Omental fat pad (tissue), 4 donors: ENCODE data around the gene LIN9. TPM values are rescaled to one million over a fixed set of nuclear protein-coding genes. Genes with fewer than 3 reads are reported as not detected.
"Not testable (repeated sequence)": the region's sequence is repeated elsewhere in the genome, so short reads cannot be mapped to it uniquely, and the experiment has no call there.

Source experiments
- ATAC-seq: fragments of 150-250 bp; one replicate; pipeline ENCODE4 v1.9.1; 2016; ENCODE audit warnings: mild to moderate bottlenecking, moderate library complexity; ENCODE audit not compliant: low FRiP score
- DNase-seq: peaks from one replicate; pipeline ENCODE4 v3.0.0-alpha.2; 2019; ENCODE audit warnings: low spot score
- CTCF ChIP-seq, 3 donors: fragments of 450-650 bp; IDR thresholded peaks; one replicate each; pipeline ENCODE4 v1.5.1; 2016 to 2017; ENCODE audit warnings: antibody characterized with exemption in 3 of 3, mild to moderate bottlenecking in 3 of 3, moderate library complexity in 2 of 3
- total RNA-seq, 4 donors: library from RNA; depleted of rRNA; stranded (reverse); fragments of >200 nt; gene quantifications; one replicate each; pipeline ENCODE4 v1.1.0, GENCODE V29; 2016

The LIN9 gene
- total RNA-seq, 4 donors from 2014 or later = 1.6 to 6.0 (median 2.3) TPM

DNA sequence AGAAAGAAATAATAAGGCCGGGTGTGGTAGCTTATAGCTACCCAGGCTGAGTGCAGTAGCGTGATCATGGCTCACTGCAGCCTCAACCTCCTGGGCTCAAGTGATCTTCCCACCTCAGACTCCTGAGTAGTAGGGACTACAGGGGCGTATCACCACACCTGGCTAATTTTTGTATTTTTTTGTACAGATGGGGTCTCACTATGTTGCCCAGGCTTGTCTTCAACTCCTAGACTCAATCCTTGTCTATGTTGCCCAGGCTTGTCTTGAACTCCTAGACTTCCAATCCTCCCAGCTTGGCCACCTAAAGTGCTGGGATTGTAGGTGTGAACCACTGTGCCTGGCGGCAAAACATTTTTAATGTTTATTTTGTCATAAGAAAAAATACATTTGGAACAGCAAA lies 55.0 kb downstream of the LIN9 start:
- no peak for TF ChIP-seq CTCF (IDR thresholded peaks at IDR 0.05)
- no peak for ATAC-seq
- DNase-seq = no peak

DNA sequence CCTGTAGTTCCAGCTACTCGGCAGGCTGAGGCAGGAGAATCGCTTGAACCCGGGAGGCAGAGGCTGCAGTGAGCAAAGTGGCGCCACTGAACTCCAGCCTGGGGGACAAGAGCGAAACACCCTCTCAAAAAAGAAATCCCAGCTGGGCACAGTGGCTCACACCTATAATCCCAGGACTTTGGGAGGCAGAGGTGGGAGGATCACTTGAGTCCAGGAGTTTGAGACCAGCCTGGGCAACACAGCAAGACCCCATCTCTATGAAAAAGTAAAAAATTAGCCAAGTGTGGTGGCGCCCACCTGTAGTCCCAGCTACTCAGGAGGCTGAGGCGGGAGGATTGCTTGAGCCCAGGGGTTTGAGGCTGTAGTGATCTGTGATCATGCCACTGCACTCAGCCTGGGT lies 56.1 kb downstream of the LIN9 start:
- ATAC-seq, DNase-seq: not testable (repeated sequence)

DNA sequence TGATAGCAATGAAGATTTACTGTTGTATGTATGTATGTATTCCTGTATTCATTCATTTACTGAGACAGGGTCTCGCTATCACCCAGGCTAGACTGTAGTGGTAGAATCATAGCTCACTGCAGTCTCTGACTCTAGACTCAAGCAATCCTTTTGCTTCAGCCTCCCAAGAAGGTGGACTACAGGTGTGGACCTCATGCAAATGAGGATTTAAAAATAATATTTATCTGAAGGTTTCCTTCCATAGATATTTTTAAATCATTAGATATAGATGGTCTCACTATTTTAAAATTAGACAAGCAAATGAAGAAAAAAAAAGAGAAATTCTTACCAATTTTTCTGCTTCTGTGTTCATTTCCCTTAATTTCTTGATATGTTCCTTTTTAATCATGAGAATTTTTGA lies 58.5 kb downstream of the LIN9 start:
- no peak for ATAC-seq
- no peak for TF ChIP-seq CTCF (IDR thresholded peaks at IDR 0.05)
- no peak for DNase-seq

GRCh38 chr1:226248796-226249195 lies 60.2 kb downstream of the LIN9 start:
- ATAC-seq (no peak), DNase-seq (no peak)
- no peak for TF ChIP-seq CTCF (IDR thresholded peaks at IDR 0.05)

DNA sequence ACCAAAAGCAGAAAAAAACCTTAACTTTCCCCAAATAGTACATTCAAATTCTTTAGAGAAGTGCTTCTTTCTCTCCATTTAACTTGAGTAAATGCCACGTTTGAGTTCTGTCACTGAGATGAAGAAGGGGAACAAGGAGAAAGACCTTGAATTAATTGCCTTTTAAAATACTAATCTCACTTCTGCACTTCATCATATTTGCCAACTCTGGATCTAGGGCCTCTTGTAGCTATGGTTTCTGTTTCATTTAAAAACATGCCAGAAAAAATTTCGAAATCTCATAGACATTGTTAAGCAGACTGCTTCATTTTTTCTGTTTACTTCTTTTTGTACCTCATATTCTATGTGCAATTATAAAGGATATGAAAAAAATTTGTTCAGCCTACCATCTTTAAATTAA lies 60.9 kb downstream of the LIN9 start:
- peak; percentile 68 for ATAC-seq
- TF ChIP-seq CTCF (IDR thresholded peaks at IDR 0.05) = no peak
- no peak for DNase-seq

DNA sequence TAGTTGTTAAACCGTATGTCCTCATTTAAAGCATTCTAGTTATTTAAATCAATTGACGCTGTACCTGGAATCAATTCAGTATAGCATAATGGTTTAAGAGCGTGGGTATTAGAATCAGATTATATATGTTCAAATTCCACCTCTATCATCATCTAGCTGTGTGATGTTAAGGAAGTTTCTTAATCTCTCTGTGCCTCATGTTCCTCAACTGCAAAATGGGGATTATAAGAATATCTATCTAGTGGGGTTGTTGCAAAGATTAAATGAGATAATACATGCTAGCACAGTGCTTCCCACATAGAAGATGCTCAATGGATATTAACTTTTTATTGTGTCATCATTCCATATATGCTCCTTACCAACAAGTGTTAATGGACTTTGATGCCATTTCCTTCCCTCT lies 69.5 kb downstream of the LIN9 start:
- no peak for TF ChIP-seq CTCF (IDR thresholded peaks at IDR 0.05)
- DNase-seq (no peak), ATAC-seq (no peak)

GRCh38 chr1:226236826-226237225 lies 72.1 kb downstream of the LIN9 start:
- ATAC-seq (no peak), DNase-seq (no peak)
- TF ChIP-seq CTCF (IDR thresholded peaks at IDR 0.05) = no peak

DNA sequence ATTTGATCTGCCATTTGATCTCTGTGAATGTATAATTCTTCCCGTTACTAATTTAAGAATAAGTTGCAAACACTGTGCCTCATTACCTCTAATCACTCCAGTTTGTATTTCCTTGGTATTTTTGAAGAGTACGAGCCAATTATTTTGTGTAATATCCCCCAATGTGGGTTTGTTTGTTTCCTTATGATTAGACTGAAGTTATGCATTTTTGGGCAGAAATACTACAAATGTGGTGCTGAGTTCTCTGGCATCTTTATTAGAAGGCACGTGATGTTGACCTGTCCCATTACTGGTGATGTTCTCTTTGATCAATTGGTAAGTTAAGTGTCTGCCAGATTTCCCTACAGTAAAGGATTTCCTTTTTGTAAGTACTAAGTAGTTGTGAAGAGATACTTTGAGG lies 75.2 kb downstream of the LIN9 start:
- DNase-seq (no peak), ATAC-seq (no peak)
- TF ChIP-seq CTCF (IDR thresholded peaks at IDR 0.05) = no peak
